H9 (cell line): ENCODE data around the gene PPP1CB. TPM values are rescaled to one million over a fixed set of nuclear protein-coding genes. Genes with fewer than 3 reads are reported as not detected.

Source experiments
- DNase-seq: peaks from one replicate; pipeline ENCODE4 v3.0.0-alpha.2; 2017
- H2AFZ ChIP-seq: one replicate; pipeline ENCODE4 v1.6.1; 2013; ENCODE audit warnings: mild to moderate bottlenecking, low read length, control low read depth, moderate library complexity
- H2AK5ac ChIP-seq: 2 replicates; pipeline ENCODE4 v1.6.1; 2013; ENCODE audit warnings: low read length, control low read depth, mixed read lengths; ENCODE audit not compliant: insufficient read length
- H2BK120ac ChIP-seq: one replicate; pipeline ENCODE4 v1.6.1; 2013; ENCODE audit warnings: low read depth, mild to moderate bottlenecking, low read length, control low read depth, inconsistent platforms; ENCODE audit not compliant: poor library complexity, severe bottlenecking
- H2BK12ac ChIP-seq: 2 replicates; pipeline ENCODE4 v1.6.1; 2013; ENCODE audit warnings: low read length, control low read depth, mixed read lengths, low read depth; ENCODE audit not compliant: insufficient read length
- H2BK15ac ChIP-seq: 2 replicates; pipeline ENCODE4 v1.6.1; 2013; ENCODE audit warnings: low read depth, low read length, control low read depth
- H2BK20ac ChIP-seq: one replicate; pipeline ENCODE4 v1.6.1; 2013; ENCODE audit warnings: low read depth, mild to moderate bottlenecking, low read length, control low read depth, inconsistent platforms; ENCODE audit not compliant: poor library complexity, severe bottlenecking
- H2BK5ac ChIP-seq: 2 replicates; pipeline ENCODE4 v1.6.1; 2013; ENCODE audit warnings: low read length, control low read depth, mixed read lengths; ENCODE audit not compliant: insufficient read length
- H3K14ac ChIP-seq: 2 replicates; pipeline ENCODE4 v1.6.1; 2013; ENCODE audit warnings: low read length, control low read depth; ENCODE audit not compliant: insufficient read depth
- H3K18ac ChIP-seq: 2 replicates; pipeline ENCODE4 v1.6.1; 2013; ENCODE audit warnings: low read depth, mild to moderate bottlenecking, mixed read lengths, low read length, control low read depth; ENCODE audit not compliant: insufficient read length
- H3K23ac ChIP-seq: 2 replicates; pipeline ENCODE4 v1.6.1; 2013; ENCODE audit warnings: low read length, control low read depth, mixed read lengths, low read depth; ENCODE audit not compliant: insufficient read length
- H3K23me2 ChIP-seq: 2 replicates; pipeline ENCODE4 v1.6.1; 2013; ENCODE audit warnings: low read depth, mild to moderate bottlenecking, mixed read lengths, low read length, control low read depth; ENCODE audit not compliant: insufficient read length, poor library complexity, severe bottlenecking
- H3K27ac ChIP-seq: 2 replicates; pipeline ENCODE4 v1.5.1; 2013; ENCODE audit warnings: low read length, control low read depth, mixed read lengths, low read depth; ENCODE audit not compliant: insufficient read length
- H3K27me3 ChIP-seq: 2 replicates; pipeline ENCODE4 v1.6.1; 2013; ENCODE audit warnings: low read length, control low read depth, inconsistent platforms; ENCODE audit not compliant: insufficient read depth
- H3K4ac ChIP-seq: 2 replicates; pipeline ENCODE4 v1.6.1; 2013; ENCODE audit warnings: low read depth, mild to moderate bottlenecking, control low read depth, inconsistent platforms, low read length, moderate library complexity
- H3K4me1 ChIP-seq: 2 replicates; pipeline ENCODE4 v1.6.1; 2013; ENCODE audit warnings: low read length, control low read depth, inconsistent platforms; ENCODE audit not compliant: insufficient read depth
- H3K4me2 ChIP-seq: 2 replicates; pipeline ENCODE4 v1.6.1; 2013; ENCODE audit warnings: low read length, control low read depth, mixed read lengths; ENCODE audit not compliant: insufficient read length, insufficient read depth
- H3K56ac ChIP-seq: 2 replicates; pipeline ENCODE4 v1.6.1; 2013; ENCODE audit warnings: low read depth, mild to moderate bottlenecking, mixed read lengths, low read length, control low read depth; ENCODE audit not compliant: insufficient read length
- H3K79me1 ChIP-seq: 2 replicates; pipeline ENCODE4 v1.6.1; 2013; ENCODE audit warnings: low read depth, mild to moderate bottlenecking, moderate library complexity, low read length, control low read depth, inconsistent platforms; ENCODE audit not compliant: insufficient read depth, poor library complexity, severe bottlenecking
- H3K79me2 ChIP-seq: 2 replicates; pipeline ENCODE4 v1.6.1; 2013; ENCODE audit warnings: low read length, control low read depth, inconsistent platforms; ENCODE audit not compliant: insufficient read depth
- H3K9ac ChIP-seq: 2 replicates; pipeline ENCODE4 v1.6.1; 2013; ENCODE audit warnings: low read length, control low read depth, mixed read lengths; ENCODE audit not compliant: insufficient read length; ENCODE audit errors: extremely low read depth
- H3K9me3 ChIP-seq: one replicate; pipeline ENCODE4 v1.6.1; 2013; ENCODE audit warnings: low read depth, low read length, inconsistent platforms; ENCODE audit not compliant: control insufficient read depth
- H3T11ph ChIP-seq: one replicate; pipeline ENCODE4 v1.6.1; 2013; ENCODE audit warnings: mild to moderate bottlenecking, low read length, control low read depth, inconsistent platforms
- H4K20me1 ChIP-seq: one replicate; pipeline ENCODE4 v1.6.1; 2013; ENCODE audit not compliant: control insufficient read depth, insufficient read length, insufficient read depth
- H4K5ac ChIP-seq: 2 replicates; pipeline ENCODE4 v1.6.1; 2013; ENCODE audit warnings: low read depth, mild to moderate bottlenecking, mixed read lengths, low read length, control low read depth; ENCODE audit not compliant: insufficient read length
- H4K8ac ChIP-seq: replicated peaks from 2 replicates; pipeline ENCODE4 v1.6.1; 2013; ENCODE audit warnings: low read length, control low read depth, mixed read lengths, low read depth; ENCODE audit not compliant: insufficient read length
- H4K91ac ChIP-seq: 2 replicates; pipeline ENCODE4 v1.6.1; 2013; ENCODE audit warnings: low read depth, mild to moderate bottlenecking, moderate library complexity, mixed read lengths, low read length, control low read depth; ENCODE audit not compliant: insufficient read length
- H3K27ac Mint-ChIP-seq, 3 experiments: 2 replicates in 2 of 3; 3 replicates in 1 of 3; pipeline ENCODE4 v1.8.0; 2020 to 2021; ENCODE audit warnings: mixed read lengths in 3 of 3, mild to moderate bottlenecking in 1 of 3, moderate library complexity in 1 of 3
- H3K27me3 Mint-ChIP-seq: 2 replicates; pipeline ENCODE4 v1.8.0; 2021; ENCODE audit warnings: low read depth, mild to moderate bottlenecking, moderate library complexity, mixed read lengths
- H3K36me3 Mint-ChIP-seq, 3 experiments: 2 replicates in 2 of 3; 3 replicates in 1 of 3; pipeline ENCODE4 v1.8.0; 2020 to 2021; ENCODE audit warnings: low read depth in 3 of 3, mixed read lengths in 3 of 3; ENCODE audit not compliant: insufficient read depth in 1 of 3
- H3K4me1 Mint-ChIP-seq, 2 experiments: 2 replicates each; pipeline ENCODE4 v1.8.0; 2020; ENCODE audit warnings: mixed read lengths in 2 of 2
- H3K4me3 Mint-ChIP-seq, 2 experiments: 2 replicates in 1 of 2; 3 replicates in 1 of 2; pipeline ENCODE4 v1.8.0; 2020 to 2021; ENCODE audit warnings: mild to moderate bottlenecking in 2 of 2, mixed read lengths in 2 of 2, moderate library complexity in 1 of 2
- H3K9me3 Mint-ChIP-seq, 2 experiments: 2 replicates in 1 of 2; 3 replicates in 1 of 2; pipeline ENCODE4 v1.8.0; 2020; ENCODE audit warnings: mild to moderate bottlenecking in 2 of 2, mixed read lengths in 2 of 2, moderate library complexity in 1 of 2
- WGBS: extraction: QIAGEN DNeasy Blood & Tissue Kit; methylation state at CpG from one replicate; pipeline ENCODE4 v1.1.7; 2013; ENCODE audit warnings: missing lambda C conversion rate, low lambda C conversion rate, mixed read lengths; ENCODE audit not compliant: insufficient read length; ENCODE audit errors: extremely low coverage; 5-methylcytosine and 5-hydroxymethylcytosine counted together
- total RNA-seq: library from RNA; stranded (reverse); gene quantifications from 2 replicates; pipeline ENCODE4 v1.2.1, GENCODE V29; 2021
- TF ChIP-seq, protein P1 (sequence below): fragments of 200-600 bp; sonication (generic); conservative IDR thresholded peaks from 3 replicates; pipeline ENCODE4 v1.8.0; 2021; ENCODE audit warnings: antibody characterized with exemption, mild to moderate bottlenecking

Gene PPP1CB
- total RNA-seq, 1 experiment from 2014 or later: 184 TPM

DNA sequence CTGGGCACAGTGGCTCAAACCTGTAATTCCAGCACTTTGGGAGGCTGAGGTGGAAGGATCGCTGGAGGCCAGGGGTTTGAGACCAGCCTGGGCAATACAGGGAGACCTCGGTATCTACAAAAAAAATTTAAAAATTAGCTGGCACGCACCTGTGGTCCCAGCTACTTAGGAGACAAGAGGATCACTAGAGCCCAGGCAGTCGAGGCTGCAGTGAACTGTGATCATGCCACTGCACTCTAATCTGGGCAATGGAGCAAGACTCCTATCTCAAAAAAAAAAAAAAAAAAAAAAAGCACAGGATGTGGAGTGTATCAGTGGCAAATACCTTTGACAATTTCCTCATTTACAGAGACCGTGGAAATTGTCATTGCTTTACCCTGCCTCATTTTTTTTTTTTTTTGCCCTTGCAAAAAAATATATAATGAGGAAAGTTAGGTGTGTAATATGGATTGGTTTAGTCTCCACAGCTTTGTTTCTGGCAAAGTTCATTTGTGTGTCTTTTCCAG, 20.9 kb upstream of the PPP1CB start:
- H3K27me3 Mint-ChIP-seq: no peaks in the 10 kb centered on the region
- Histone ChIP-seq H2BK12ac (no peak overlapping the region), H2BK15ac (no peak overlapping the region), H2AK5ac (no peak overlapping the region), H3K18ac (no peak overlapping the region), H3K79me2 (no peaks in the 10 kb centered on the region), H3T11ph (no peak overlapping the region), H3K4me1 (no peaks in the 10 kb centered on the region), H3K56ac (no peak overlapping the region), H3K79me1 (no peaks in the 10 kb centered on the region), H3K14ac (no peak overlapping the region), H3K4ac (no peak overlapping the region), H4K5ac (no peak overlapping the region), H3K23ac (no peak overlapping the region), H4K91ac (no peak overlapping the region), H2AFZ (no peak overlapping the region), H3K27me3 (no peaks in the 10 kb centered on the region), H3K23me2 (no peaks in the 10 kb centered on the region), H4K20me1 (no peaks in the 10 kb centered on the region), H2BK120ac (no peak overlapping the region), H3K9me3 (no peaks in the 10 kb centered on the region), H3K4me2 (no peak overlapping the region), H3K27ac (no peak overlapping the region), H3K9ac (no peak overlapping the region), H2BK5ac (no peak overlapping the region), H4K8ac (no peak overlapping the region), H2BK20ac (no peak overlapping the region)
- no peaks in the 10 kb centered on the region for H3K36me3 Mint-ChIP-seq
- H3K9me3 Mint-ChIP-seq: no peaks in the 10 kb centered on the region
- H3K4me3 Mint-ChIP-seq: no peak overlapping the region
- DNase-seq: no peak
- no peaks in the 10 kb centered on the region for H3K4me1 Mint-ChIP-seq
- WGBS: no CpG with 5 or more reads among the region's 5 CpGs
- no peak overlapping the region for H3K27ac Mint-ChIP-seq
- TF ChIP-seq, protein P1, sequence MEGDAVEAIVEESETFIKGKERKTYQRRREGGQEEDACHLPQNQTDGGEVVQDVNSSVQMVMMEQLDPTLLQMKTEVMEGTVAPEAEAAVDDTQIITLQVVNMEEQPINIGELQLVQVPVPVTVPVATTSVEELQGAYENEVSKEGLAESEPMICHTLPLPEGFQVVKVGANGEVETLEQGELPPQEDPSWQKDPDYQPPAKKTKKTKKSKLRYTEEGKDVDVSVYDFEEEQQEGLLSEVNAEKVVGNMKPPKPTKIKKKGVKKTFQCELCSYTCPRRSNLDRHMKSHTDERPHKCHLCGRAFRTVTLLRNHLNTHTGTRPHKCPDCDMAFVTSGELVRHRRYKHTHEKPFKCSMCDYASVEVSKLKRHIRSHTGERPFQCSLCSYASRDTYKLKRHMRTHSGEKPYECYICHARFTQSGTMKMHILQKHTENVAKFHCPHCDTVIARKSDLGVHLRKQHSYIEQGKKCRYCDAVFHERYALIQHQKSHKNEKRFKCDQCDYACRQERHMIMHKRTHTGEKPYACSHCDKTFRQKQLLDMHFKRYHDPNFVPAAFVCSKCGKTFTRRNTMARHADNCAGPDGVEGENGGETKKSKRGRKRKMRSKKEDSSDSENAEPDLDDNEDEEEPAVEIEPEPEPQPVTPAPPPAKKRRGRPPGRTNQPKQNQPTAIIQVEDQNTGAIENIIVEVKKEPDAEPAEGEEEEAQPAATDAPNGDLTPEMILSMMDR: no peak
